IPS-18a (cell line): ENCODE data around the gene TMEM40.

Experiments used
- H3K27ac ChIP-seq: one replicate; pipeline ENCODE4 v1.5.1; 2013; ENCODE audit warnings: low read length
- H3K27me3 ChIP-seq: one replicate; pipeline ENCODE4 v1.6.1; 2013; ENCODE audit warnings: mild to moderate bottlenecking, low read length; ENCODE audit not compliant: control insufficient read depth, insufficient read depth
- H3K36me3 ChIP-seq: one replicate; pipeline ENCODE4 v1.6.1; 2013; ENCODE audit warnings: low read depth, low read length; ENCODE audit not compliant: control insufficient read depth
- H3K4me1 ChIP-seq: one replicate; pipeline ENCODE4 v1.6.1; 2013; ENCODE audit warnings: low read depth, low read length; ENCODE audit not compliant: control insufficient read depth
- H3K4me3 ChIP-seq: one replicate; pipeline ENCODE4 v1.5.1; 2013; ENCODE audit warnings: low read length
- H3K9ac ChIP-seq: one replicate; pipeline ENCODE4 v1.6.1; 2013; ENCODE audit warnings: mild to moderate bottlenecking, low read length, moderate library complexity
- H3K9me3 ChIP-seq: one replicate; pipeline ENCODE4 v1.6.1; 2013; ENCODE audit warnings: low read depth, low read length; ENCODE audit not compliant: control insufficient read depth

The TMEM40 gene

DNA sequence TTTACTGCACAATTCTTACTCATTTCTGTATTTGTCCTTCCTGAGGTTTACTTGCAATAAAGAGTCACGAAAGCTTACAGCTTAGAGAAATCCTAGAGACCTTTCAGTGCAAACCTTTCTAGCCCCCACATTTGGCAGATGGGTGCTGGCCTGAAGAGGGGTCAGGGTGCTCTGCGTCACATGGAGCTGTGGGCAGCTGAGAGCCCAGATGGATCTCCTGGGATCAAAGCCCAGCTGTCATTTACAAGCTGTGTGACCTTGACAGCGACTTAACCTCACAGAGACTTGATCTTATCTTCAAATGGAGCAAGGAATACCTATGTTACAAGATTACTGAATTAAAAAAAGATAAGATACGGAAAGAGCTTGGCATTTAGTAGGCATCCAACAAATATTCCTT is 71.1 kb downstream of the TMEM40 start:
- no peaks in the 10 kb centered on the region for H3K27me3 ChIP-seq
- H3K4me3 ChIP-seq = no peak overlapping the region

DNA sequence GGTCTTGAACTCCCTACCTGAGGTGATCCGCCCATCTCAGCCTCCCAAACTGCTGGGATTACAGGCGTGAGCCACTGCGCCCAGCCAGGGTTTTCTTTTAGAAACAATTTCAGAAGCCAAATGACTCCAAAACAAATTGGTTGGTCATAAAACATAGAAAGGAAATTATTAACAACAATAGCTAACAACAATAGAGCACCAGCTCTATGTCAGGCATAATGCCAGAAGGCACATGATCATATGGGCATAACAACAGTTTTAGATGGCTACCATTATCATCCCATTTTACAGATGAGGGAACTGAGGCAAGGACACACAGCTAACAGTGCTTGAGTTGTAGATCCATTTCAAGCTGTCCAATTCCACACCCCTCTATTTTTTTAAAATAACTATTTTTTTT is 73.0 kb downstream of the TMEM40 start:
- Histone ChIP-seq H3K27ac (no peak overlapping the region), H3K36me3 (no peaks in the 10 kb centered on the region), H3K9me3 (no peaks in the 10 kb centered on the region), H3K4me3 (no peak overlapping the region), H3K27me3 (no peaks in the 10 kb centered on the region), H3K4me1 (no peaks in the 10 kb centered on the region), H3K9ac (no peak overlapping the region)

More for the DNA sequence above, 71.1 kb downstream of the TMEM40 start:
- Histone ChIP-seq H3K36me3 (no peaks in the 10 kb centered on the region), H3K9ac (no peak overlapping the region), H3K4me1 (no peaks in the 10 kb centered on the region), H3K9me3 (no peaks in the 10 kb centered on the region), H3K27ac (no peak overlapping the region)
